ENCODE results near the gene PLCG2.

PLCG2 gene

DNA sequence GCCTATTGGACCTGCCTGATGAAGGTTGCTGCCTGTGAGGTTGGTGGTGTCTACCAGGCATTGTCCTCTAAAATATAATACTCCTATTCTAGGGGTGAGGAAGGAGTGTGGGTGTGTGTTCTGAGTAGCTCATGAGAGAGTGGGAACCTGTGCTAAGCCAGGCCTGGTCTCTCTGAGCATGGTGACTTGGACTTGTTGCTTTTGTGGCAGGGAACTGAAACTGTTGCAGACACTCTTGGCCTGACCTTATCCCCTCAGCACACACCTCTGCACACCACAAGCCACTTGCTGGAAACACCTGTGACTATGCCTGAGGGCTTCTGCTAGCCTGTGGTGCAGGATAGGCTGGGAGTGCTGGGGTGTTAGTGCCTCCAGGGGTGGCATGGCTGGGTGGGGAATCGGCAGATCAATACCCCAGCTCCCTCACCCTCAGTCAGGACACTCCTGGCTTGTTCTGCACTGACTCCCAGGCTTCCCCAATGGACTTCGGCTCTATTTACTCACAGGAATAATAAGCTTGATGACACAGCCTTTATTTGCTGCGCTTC, 29.9 kb downstream of the PLCG2 start:
- Histone ChIP-seq H3K9me3 (ENCODE audit: insufficient read depth, low read length) (peaks cover 2% of the 10 kb centered on the region; the same call in 1 of the 2 replicates), H2AFZ (ENCODE audit: low read depth, low read length) (no peak overlapping the region), H3K4me1 (ENCODE audit: low read length) (peaks cover 83% of the 10 kb centered on the region), H3K9ac (ENCODE audit: low read length) (peak overlapping the region; percentile 20; the same call in 1 of the 2 replicates), H3K36me3 (replicated peaks; ENCODE audit: low read depth, low read length) (peaks cover 33% of the 10 kb centered on the region), H4K20me1 (ENCODE audit: insufficient read depth, low read length) (peaks cover 62% of the 10 kb centered on the region), H3K4me2 (ENCODE audit: low read length) (peak overlapping the region; percentile 72), H3K79me2 (ENCODE audit: low read length) (peaks cover 91% of the 10 kb centered on the region), H3K4me3 (ENCODE audit: low read length) (peak overlapping the region; percentile 29; the same call in 1 of the 2 replicates), H3K27ac (ENCODE audit: low read length) (peak overlapping the region; percentile 89), H3K27me3 (ENCODE audit: low read depth, low read length) (no peaks in the 10 kb centered on the region)
- TF ChIP-seq, protein P1, sequence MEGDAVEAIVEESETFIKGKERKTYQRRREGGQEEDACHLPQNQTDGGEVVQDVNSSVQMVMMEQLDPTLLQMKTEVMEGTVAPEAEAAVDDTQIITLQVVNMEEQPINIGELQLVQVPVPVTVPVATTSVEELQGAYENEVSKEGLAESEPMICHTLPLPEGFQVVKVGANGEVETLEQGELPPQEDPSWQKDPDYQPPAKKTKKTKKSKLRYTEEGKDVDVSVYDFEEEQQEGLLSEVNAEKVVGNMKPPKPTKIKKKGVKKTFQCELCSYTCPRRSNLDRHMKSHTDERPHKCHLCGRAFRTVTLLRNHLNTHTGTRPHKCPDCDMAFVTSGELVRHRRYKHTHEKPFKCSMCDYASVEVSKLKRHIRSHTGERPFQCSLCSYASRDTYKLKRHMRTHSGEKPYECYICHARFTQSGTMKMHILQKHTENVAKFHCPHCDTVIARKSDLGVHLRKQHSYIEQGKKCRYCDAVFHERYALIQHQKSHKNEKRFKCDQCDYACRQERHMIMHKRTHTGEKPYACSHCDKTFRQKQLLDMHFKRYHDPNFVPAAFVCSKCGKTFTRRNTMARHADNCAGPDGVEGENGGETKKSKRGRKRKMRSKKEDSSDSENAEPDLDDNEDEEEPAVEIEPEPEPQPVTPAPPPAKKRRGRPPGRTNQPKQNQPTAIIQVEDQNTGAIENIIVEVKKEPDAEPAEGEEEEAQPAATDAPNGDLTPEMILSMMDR (IDR thresholded peaks at IDR 0.05; ENCODE audit: low read depth, low read length), result no peak
- no peak for TF ChIP-seq EZH2phosphoT487 (IDR thresholded peaks at IDR 0.05; ENCODE audit: low read depth)

GRCh38 chr16:81809567-81809966, 30.5 kb downstream of the PLCG2 start:
- Histone ChIP-seq H4K20me1 (ENCODE audit: insufficient read depth, low read length) (peaks cover 62% of the 10 kb centered on the region), H3K9ac (ENCODE audit: low read length) (peak overlapping the region; percentile 20; the same call in 1 of the 2 replicates), H3K36me3 (replicated peaks; ENCODE audit: low read depth, low read length) (peaks cover 29% of the 10 kb centered on the region), H3K27ac (ENCODE audit: low read length) (peak overlapping the region; percentile 89), H3K9me3 (ENCODE audit: insufficient read depth, low read length) (no peaks in the 10 kb centered on the region), H2AFZ (ENCODE audit: low read depth, low read length) (no peak overlapping the region), H3K4me2 (ENCODE audit: low read length) (peak overlapping the region; percentile 72), H3K4me1 (ENCODE audit: low read length) (peaks cover 83% of the 10 kb centered on the region), H3K79me2 (ENCODE audit: low read length) (peaks cover 91% of the 10 kb centered on the region), H3K4me3 (ENCODE audit: low read length) (peak overlapping the region; percentile 13; the same call in 1 of the 2 replicates), H3K27me3 (ENCODE audit: low read depth, low read length) (no peaks in the 10 kb centered on the region)
- TF ChIP-seq, protein P1 (IDR thresholded peaks at IDR 0.05; ENCODE audit: low read depth, low read length), result no peak
- no peak for TF ChIP-seq EZH2phosphoT487 (IDR thresholded peaks at IDR 0.05; ENCODE audit: low read depth)

DNA sequence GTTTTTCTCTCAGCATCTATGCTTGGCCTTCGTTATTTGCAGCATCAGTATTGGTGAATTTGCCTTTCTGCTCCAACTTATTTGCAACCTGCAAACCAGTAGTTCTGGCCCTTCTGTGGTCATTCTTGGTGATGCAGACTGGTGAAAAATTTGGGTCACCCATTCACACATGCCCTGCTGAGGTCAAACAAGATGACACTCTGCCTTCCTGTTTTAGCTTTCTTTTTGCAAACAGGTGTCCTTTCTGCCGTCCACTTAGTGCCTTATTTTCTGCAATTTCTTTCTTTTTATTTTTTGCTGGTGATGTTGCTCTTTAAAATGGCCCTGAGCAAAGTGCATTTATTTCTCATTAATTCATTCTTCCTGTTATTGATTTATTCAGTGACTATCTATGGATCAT, 31.3 kb downstream of the PLCG2 start:
- Histone ChIP-seq H2AFZ (ENCODE audit: low read depth, low read length) (no peak overlapping the region), H3K4me3 (ENCODE audit: low read length) (peak overlapping the region; percentile 26; the same call in 1 of the 2 replicates), H3K36me3 (replicated peaks; ENCODE audit: low read depth, low read length) (peaks cover 24% of the 10 kb centered on the region), H3K79me2 (ENCODE audit: low read length) (peaks cover 92% of the 10 kb centered on the region), H3K27me3 (ENCODE audit: low read depth, low read length) (no peaks in the 10 kb centered on the region), H4K20me1 (ENCODE audit: insufficient read depth, low read length) (peaks cover 63% of the 10 kb centered on the region), H3K4me2 (ENCODE audit: low read length) (peak overlapping the region; percentile 72), H3K27ac (ENCODE audit: low read length) (peak overlapping the region; percentile 89), H3K4me1 (ENCODE audit: low read length) (peaks cover 83% of the 10 kb centered on the region), H3K9ac (ENCODE audit: low read length) (peak overlapping the region; percentile 25; the same call in 1 of the 2 replicates), H3K9me3 (ENCODE audit: insufficient read depth, low read length) (no peaks in the 10 kb centered on the region)
- no peak for TF ChIP-seq EZH2phosphoT487 (IDR thresholded peaks at IDR 0.05; ENCODE audit: low read depth)
- TF ChIP-seq, protein P1 (IDR thresholded peaks at IDR 0.05; ENCODE audit: low read depth, low read length), result no peak

DNA sequence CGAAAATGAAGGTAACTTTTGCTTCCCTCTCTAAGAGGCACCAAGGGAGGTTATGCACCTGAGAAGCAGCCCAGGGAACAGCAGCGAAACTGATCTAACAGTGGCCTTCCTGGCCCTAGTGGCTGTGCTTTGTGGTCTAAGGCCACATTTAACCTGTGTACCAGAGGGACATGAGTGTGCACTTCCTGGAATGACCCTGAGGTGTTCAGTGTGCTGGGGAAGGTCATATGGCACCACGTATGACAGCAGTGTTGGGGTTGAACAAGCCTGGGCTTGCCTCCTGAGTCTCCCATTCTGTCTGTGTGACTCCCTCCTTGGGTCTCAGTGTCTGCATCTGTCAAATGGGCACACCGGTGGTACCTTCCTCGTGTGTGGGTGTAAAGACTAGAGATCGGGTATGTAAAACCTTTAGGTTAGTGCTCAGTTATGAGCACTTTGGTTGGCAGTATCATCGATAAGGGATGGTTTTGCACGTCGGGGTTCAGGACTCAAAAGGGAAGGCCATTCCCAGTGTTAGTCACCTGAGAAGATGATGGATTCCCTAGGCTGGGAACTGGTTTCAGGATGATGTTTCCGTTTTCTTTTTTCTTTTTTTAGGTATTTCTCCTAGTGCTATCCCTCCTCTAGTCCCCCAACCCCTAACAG, 31.9 kb downstream of the PLCG2 start:
- TF ChIP-seq, protein P1 (IDR thresholded peaks at IDR 0.05; ENCODE audit: low read depth, low read length), result no peak
- no peak for TF ChIP-seq EZH2phosphoT487 (IDR thresholded peaks at IDR 0.05; ENCODE audit: low read depth)
- H3K4me1 ChIP-seq (ENCODE audit: low read length), result peaks cover 79% of the 10 kb centered on the region
- H4K20me1 ChIP-seq (ENCODE audit: insufficient read depth, low read length), result peaks cover 63% of the 10 kb centered on the region

More for the DNA sequence above, 31.9 kb downstream of the PLCG2 start:
- Histone ChIP-seq H3K4me3 (ENCODE audit: low read length) (peak overlapping the region; percentile 26), H3K27me3 (ENCODE audit: low read depth, low read length) (no peaks in the 10 kb centered on the region), H3K27ac (ENCODE audit: low read length) (peak overlapping the region; percentile 89), H3K79me2 (ENCODE audit: low read length) (peaks cover 92% of the 10 kb centered on the region), H2AFZ (ENCODE audit: low read depth, low read length) (no peak overlapping the region), H3K4me2 (ENCODE audit: low read length) (peak overlapping the region; percentile 72), H3K9ac (ENCODE audit: low read length) (peak overlapping the region; percentile 25; the same call in 1 of the 2 replicates), H3K36me3 (replicated peaks; ENCODE audit: low read depth, low read length) (peaks cover 20% of the 10 kb centered on the region), H3K9me3 (ENCODE audit: insufficient read depth, low read length) (no peaks in the 10 kb centered on the region)

Measured in OCI-LY3 (cell line).